HS-27A (cell line): ENCODE measurements around the gene LRIG2.
"Not testable (repeated sequence)": the region's sequence is repeated elsewhere in the genome, so short reads cannot be mapped to it uniquely, and the experiment has no call there.

Experiments used
- DNase-seq: peaks from one replicate; pipeline ENCODE4 v3.0.0-alpha.2; 2012; ENCODE audit warnings: low read depth, missing footprints

LRIG2 gene, protein sequence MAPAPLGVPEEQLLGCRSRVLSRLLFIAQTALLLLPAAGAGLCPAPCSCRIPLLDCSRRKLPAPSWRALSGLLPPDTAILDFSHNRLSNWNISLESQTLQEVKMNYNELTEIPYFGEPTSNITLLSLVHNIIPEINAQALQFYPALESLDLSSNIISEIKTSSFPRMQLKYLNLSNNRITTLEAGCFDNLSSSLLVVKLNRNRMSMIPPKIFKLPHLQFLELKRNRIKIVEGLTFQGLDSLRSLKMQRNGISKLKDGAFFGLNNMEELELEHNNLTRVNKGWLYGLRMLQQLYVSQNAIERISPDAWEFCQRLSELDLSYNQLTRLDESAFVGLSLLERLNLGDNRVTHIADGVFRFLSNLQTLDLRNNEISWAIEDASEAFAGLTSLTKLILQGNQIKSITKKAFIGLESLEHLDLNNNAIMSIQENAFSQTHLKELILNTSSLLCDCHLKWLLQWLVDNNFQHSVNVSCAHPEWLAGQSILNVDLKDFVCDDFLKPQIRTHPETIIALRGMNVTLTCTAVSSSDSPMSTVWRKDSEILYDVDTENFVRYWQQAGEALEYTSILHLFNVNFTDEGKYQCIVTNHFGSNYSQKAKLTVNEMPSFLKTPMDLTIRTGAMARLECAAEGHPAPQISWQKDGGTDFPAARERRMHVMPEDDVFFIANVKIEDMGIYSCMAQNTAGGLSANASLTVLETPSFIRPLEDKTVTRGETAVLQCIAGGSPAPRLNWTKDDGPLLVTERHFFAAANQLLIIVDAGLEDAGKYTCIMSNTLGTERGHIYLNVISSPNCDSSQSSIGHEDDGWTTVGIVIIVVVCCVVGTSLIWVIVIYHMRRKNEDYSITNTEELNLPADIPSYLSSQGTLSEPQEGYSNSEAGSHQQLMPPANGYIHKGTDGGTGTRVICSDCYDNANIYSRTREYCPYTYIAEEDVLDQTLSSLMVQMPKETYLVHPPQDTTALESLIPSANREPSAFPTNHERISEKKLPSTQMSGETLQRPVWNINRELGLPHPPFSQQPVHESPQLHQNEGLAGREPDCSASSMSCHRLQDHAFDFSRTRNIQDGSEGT

DNA sequence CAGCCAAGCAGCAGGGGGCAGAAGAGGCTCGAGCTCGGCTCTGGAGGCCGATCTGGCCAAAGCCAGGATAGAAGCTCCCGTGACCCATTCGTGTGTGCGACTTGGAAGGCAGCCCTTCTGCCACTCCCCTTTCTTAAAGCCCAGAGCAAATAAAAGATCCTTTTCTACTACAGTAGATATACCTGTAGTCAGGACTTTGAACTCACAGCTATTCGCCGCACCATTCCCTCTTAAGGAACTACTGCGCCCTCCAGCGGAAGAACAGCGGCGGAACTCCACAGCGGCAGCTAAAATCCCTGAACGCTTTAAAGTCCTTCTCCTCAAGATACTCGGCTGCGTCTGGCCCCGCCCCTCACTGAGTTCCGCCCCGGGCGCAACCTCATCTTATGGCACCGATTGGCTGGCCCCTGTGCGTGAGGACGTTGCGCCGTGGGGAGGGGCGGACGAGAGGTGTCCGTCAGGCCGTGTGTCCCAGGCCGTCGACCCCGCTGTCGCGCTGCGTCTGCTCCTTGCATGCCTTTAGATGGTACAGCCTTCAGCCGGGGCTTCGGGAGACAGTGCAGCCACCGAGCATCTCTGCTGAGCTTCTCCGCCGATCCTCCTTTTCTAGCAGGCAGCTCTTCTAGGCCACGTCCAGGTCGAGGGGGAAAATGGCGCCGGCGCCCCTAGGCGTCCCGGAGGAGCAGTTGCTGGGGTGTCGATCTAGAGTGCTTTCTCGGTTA is at the start of gene LRIG2:
Gene LRIG2 (plus strand): TSS at position 442 of the 722 bp plus-strand sequence. CDS start 209 bp downstream, at position 651.
- DNase-seq: peak; percentile 95

DNA sequence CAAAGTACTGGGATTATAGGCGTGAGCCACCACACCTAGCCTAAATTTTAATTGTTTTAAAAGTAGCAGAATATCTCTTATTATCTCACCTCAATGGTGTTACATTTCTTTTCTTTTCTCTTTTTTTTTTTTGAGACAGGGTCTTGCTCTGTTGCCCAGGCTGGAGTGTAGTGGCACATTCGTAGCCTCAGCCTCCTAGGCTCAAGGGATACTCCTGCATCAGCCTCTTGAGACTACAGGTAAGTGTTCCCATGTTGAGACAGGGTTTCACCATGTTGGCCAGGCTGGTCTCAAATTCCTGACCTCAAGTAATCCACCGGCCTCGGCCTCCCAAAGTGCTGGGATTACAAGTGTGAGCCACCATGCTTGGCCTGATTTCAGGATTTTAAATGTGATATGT is 49.7 kb upstream of the LRIG2 start:
- not testable (repeated sequence) for DNase-seq

DNA sequence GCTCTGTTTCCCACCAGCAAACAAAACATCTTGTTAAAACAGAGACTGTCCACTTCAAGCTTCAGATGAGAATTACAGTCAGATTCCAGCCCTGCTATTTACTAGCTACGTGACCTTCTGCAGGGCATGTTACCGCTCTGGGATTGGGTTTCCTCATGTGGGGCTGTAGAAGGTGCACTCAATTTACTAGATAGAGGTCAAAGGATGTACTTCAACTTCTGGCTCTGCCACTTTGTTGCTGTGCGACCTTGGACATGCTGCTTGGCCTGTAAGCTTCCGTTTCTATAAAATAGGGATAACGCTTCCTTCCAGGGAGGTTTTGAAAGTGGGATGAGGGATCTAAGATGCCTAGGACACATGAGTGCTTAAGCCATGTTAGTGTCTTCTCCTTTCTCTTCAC is 46.0 kb upstream of the LRIG2 start:
- DNase-seq: no peak

DNA sequence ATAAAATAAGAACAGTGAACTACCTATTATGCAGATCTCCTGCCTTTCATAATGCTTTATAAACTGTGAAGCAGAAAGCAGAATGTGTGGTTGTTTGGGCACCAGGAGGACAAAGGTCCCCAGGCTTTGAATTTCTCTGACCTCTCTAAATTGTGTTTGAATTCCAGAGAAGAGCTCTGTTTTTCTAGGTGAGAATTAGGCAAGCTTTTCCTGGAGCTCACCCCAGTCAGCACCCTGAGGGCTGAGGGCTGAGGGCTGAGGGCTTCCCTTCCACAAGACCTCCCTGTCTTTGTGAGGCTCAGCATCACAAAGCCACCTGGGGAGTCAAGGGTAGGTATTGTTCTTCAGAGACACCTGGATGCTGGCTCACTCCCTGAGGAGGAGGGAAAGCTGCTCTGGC is 45.5 kb upstream of the LRIG2 start:
- DNase-seq: no peak

DNA sequence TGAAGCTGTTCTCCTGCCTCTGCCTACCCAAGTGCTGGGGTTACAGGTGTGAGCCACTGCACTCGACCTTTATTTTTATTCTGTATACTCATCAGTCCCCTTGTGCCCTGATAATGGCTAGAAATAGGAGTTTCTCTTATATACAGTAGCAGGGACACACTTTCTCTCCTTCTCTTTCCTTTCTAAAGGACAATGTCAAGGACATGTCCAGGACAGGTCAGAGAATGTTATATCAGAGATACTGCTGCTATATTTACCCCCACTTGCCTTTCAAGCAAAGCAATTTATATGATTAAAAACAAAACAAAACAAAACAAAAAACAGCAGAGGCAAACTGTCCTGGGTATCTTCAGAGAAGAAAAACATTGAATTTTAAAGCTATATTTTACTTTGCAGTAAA is 43.2 kb upstream of the LRIG2 start:
- DNase-seq: no peak

DNA sequence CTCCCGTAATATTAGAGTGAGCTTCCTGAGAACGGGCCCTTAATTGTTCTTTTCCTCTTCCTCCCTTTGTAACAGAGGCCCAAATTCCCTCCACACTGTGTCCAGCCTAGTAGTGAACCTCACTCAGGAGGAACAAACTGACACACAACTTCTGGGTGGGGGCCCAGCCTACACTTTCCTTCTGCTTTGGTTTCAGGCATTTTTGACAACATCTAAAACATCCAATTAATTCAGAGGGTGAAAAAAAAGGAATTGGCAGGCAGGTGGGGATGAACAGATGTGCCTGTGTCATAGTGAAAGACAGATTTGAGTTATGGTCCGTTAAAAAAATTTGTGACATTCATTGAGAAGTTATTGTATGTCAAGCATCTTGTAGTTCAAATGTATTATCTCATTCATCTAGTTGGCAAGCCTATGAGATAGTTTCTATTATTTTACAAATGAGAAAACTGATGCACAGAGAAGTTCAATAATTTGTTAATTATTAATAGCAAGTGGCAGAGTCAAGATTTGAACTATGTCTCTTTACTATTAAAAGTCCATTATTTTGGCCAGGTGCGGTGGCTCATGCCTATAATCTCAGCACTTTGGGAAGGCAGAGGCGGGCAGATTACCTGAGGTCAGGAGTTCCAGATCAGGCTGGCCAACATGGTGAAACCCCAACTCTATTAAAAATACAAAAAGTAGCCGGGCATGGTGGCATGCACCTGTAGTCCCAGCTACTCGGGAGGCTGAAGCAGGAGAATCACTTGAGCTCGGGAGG is 41.6 kb upstream of the LRIG2 start:
- DNase-seq: no peak

DNA sequence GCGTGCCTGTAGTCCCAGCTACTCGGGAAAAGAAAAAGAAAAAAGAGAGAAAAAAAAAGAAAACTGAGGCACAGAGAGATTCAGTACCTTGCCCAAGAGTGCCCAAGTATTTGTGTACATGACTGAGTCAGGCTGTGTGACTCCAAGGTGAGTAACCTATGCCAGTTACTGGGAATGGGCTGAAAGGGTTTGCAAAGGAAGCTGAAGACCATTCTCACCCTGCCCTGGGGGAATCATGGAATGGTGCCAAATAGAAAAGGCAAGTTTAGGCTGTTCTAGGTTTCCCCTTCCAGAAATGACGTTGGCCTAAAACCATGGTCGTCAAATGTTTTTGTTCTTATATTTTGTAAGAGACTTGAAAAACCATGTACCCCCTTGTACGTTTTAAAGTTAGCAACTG is 37.9 kb upstream of the LRIG2 start:
- DNase-seq: no peak

DNA sequence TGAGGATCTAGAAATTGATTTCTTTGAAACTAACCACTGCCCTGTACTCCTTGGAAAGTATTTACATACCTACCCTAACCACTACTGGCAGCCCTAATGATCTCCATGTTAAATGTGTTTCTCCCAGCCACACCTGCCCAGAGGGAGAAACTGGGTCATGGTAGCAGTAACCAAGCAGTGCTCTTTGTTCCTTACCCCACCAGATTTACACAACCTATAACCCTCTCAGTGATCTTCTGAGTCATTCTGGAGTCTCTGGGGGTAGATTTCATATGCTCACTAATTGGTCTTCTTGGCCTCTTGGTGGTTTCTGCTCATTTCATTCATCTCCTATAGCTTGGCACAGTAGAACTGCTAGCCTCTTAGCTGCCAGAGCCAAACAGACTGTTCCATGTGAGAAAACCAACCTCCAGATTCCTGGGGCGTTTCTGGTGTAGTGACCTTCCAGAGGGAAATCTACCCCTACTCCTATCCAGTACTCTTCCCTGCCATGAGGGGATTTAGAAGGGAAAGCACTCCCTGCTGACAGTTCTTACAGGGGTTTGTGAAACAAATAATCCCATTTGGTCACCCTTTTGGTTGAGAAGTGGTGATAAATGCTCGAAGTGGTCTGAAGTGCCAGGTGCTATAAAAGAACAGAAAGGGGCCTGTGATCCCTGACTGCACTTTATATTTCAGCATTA is 36.2 kb upstream of the LRIG2 start:
- no peak for DNase-seq

DNA sequence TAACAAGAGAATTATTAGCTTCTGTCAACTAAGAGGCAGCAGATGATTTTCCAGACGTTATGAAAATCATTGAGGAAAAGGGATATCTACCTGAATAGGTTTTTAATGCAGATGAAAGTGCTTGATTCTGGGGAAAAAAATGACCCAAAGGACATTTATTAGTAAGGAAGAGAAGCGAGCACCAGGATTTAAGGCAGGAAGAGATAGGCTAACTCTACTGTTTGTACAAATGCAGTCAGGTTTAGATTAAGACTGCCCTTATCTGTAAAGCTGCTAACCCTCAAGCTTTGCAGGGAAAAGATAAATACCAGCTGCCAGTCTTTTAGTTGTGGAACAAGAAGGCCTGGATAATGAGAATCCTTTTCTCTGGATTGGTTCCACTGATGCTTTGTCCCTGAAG is 33.0 kb upstream of the LRIG2 start:
- DNase-seq: no peak

DNA sequence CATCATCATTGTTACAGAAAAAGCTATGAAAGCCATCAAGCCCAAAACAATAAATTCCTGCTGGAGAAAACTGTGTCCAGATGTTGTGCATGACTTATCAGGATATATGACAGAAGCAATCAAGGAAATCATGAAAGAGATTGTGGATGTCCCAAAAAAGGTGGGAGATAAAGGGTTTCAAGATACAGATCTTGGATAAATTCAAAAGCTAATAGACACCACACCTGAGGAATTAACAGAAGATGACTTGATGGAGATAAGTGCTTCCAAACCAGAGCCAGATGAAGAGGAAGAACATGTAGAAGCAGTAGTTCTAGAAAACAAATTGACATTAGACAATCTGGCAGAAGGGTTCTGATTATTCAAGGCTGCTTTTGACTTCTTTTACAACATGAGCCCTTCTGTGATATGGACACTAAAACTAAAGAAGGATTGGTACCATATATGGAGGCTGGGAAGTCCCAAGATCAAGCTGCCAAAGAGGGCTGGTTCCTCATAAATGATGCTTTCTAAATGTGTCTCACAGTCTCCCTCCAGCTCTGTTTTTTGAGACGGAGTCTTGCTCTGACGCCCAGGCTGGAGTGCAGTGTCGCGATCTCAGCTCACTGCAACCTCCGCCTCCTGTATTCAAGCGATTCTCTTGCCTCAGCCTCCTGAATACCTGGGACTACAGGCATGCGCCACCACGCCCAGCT is 32.1 kb upstream of the LRIG2 start:
- no peak for DNase-seq

DNA sequence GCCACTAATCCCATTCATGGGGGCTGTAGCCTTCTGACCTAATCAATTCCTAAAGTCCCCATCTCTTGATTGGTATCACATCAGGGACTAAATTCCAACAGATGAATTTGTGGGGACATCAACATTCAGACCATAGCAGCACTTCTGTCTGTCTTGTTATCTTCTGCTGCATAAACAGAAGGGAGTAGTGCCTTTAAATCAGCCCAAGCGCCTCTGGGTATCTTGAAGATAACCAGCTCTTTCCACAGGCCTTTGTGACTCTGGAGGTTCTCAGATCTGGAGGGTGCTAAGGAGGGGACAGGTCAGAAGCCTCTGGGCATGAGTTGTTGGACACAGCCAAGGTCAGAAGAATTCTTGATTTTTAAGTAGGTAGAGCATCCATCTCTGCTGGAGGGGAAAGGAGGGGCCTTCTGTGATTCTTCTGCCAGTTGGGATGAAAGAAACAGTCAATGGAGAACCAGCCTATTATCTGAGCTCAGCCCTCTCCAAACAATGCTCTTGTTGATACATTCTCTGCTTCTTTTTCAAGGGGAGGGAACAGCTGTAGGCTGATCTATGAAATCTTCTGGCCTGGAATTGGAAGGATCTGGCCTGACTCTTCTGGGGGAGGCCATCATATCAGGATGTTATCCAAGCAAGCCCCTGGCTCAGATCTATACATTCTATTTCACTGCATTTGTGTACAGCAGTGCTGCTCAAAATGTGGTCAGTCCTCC is 31.3 kb upstream of the LRIG2 start:
- DNase-seq: no peak

DNA sequence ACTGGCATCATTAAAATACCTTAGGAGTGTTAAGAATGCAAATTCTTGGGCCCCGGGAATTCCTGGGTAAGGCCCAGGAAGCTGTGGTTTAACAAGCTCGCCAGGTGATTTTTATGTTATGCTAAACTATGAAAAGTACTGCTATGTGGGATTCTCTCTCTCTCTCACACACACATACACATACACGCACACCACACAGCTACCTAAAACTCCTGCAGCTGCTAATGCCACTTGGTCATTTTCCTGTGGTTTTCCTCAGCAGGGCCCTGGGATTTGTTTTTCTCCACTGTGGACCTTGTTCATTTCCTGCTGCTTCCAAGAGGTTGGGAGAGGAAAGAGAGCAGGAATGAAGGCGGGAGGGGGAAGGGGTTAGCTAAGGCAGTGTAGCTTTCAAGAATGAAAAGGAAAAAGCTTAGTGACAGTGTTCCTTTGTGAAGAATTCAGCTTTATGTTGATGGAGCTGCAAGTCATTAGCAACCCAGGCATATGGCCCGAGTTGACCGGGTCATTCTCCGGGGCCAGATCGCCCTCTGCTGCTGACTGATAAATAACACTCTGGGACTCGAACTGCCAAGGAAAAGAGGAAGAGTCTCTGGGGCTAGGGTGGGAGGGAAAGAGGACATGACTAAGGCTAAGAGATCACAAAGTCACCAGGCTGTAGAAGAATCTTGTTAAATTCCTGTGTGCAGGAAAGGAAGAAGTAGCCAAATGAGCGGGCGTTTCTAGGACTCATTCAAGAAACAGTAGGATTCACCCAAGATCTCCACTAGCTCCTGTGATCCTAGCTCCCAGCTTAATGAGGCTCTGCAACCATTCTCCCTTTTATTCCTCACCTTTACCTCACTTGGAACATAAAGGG is 30.5 kb upstream of the LRIG2 start:
- peak; percentile 62 for DNase-seq

DNA sequence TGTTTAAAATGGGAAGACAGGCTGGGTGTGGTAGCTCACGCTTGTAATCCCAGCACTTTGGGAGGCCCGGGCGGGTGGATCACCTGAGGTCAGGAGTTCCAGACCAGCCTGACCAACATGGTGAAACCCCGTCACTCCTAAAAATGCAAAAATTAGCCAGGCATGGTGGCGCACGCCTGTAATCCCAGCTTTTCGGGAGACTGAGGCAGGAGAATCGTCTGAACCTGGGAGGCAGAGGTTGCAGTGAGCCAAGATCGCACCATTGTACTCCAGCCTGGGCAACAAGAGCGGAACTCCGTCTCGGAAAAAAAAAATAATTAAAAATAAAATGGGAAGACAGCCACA is 29.9 kb upstream of the LRIG2 start:
- not testable (repeated sequence) for DNase-seq

DNA sequence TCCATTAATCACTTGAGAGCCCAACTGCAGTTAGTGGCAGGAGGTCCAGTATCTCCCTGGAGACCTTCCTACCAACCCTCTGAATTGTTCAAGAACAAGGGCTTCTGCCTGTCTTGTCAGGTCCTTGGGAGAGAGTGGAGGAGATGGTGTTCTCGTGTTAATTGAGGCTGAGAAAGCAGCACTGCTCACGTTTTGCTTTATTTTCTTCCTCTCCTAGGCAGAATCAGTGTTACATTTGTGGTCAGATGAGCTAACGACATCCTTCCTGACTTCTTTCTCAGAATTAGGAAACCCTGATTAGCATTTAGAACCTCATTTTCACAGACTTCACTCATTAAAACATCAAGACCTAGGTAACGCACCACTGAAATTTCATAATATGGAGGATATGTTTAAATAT is 26.4 kb upstream of the LRIG2 start:
- DNase-seq: no peak

DNA sequence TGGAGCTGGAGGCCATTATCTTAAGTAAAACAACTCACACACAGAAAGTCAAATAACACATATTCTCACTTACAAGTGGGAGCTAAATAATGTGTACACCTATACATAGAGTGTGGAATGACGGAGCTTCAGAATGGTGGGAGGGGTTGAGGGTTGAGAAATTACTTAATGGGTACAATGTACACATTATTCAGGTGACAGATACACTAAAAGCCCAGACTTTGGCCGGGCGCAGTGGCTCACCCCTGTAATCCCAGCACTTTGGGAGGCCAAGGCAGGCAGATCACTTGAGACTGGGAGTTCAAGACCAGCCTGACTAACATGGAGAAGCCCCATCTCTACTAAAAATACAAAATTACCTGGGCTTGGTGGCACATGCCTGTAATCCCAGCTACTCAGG is 24.9 kb upstream of the LRIG2 start:
- no peak for DNase-seq

DNA sequence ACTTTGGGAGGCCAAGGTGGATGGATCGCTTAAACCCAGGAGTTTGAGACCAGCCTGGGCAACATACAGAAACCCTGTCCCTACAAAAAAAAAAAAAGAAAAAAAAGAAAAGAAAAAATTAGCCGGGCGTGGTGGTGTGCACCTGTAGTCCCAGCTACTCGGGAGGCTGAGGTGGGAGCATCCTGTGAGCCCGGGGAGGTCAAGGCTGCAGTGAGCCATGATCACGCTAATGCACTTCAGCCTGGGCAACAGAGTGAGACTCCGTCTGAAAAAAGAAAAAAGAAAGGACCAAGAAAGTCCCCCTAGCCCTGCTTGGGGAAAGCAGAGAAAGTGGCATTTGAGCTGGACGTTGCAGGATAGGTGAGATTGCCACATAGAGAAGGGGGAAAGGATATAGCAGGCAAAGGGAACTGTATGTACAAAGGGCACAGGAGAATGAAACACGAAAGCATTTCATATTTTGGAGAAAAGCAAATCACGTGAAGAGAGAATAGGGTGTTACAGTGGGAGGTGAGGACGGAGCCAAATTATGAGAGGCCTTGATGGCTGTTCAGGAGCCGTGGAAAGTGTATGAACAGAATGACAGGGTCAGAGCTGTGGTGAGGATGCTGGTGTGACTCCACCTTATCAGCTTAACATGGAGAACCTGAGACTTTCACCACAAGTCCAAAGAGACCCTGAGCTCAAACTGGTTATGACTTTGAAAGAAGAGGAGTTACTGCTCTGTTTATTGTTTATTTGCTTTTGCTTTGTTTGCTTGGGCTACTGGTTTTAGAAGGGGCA is 19.5 kb upstream of the LRIG2 start:
- no peak for DNase-seq

DNA sequence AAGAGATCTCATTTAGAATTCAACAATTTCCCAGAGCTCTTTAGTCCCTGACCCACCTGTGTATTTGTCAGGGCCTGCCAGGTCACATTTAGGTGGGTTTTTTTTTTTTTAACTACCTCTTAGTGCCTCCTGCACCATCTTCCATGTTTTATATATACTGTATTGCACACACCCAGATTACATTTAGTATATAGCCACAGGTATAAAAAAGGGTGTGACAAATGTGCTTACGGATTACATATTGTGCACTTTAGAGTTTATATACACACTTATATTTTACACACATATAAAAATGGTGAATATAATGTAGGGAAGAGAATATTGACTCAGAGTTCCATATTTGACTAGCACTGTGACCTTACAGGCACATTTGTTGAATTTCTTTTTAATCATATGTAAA is 17.4 kb upstream of the LRIG2 start:
- DNase-seq: no peak

DNA sequence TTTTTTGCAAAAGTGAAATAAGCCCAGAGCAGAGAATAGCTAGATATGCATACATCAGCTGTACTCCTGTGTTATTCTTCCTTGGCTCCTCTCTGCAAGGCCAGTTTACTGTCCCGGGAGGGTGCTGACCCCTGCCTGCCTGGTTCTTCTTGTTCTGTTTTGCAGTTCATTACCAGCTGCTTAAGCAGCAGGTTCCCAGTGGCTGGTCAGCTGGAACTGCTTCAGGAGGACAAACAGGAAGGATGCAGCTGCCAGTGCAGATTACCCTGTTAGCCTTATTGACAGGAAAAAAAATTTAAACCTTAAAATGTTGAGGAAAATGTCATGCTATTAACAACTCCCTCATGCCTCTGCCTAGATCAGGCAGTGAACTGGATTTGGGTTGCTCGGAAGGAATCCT is 16.0 kb upstream of the LRIG2 start:
- DNase-seq: no peak
